K562 (cell line): ENCODE data around the gene NAGPA. TPM values are rescaled to one million over a fixed set of nuclear protein-coding genes. Genes with fewer than 3 reads are reported as not detected.

Experiments used
- ATAC-seq: fragments of 200-7000 bp; cut with Tn5 transposase; 3 replicates; pipeline ENCODE4 v1.9.1; 2020; ENCODE audit warnings: moderate library complexity
- BruUV-seq: library from RNA; stranded (reverse); fragments of 400-500 nt; replicated peaks from 2 replicates; lab custom pipeline; 2021; lab: Mats Ljungman, UMichigan
- CTCF ChIA-PET: fragments of 300-600 bp; formaldehyde crosslinking; extraction: SDS; loops from one replicate; lab custom pipeline; 2021; ENCODE audit warnings: low intra/inter-chr PET ratio; lab: Yijun Ruan, JAX
- POLR2A ChIA-PET: fragments of 300-600, 350-650 bp; sonication (Branson Sonifier 250); formaldehyde crosslinking; extraction: SDS; loops from one replicate; lab custom pipeline; 2021; ENCODE audit warnings: antibody characterized with exemption, inconsistent platforms; lab: Yijun Ruan, JAX
- DNase-seq, 4 experiments: peaks; one replicate each; pipeline versions ENCODE4 v3.0.0 to v3.0.0-alpha.2; 2011 to 2018; ENCODE audit warnings: low spot score in 3 of 4, mixed read lengths in 3 of 4; ENCODE audit errors: extremely low read depth in 1 of 4
- FAIRE-seq: peaks from 2 replicates; lab custom pipeline; 2011; peaks lifted over from hg19 to GRCh38; lab: Jason Lieb, UNC
- H2AFZ ChIP-seq: 2 replicates; pipeline ENCODE4 v1.6.0; 2011; ENCODE audit warnings: low read depth, low read length, control low read depth, inconsistent platforms
- H3K27ac ChIP-seq: fragments of 200-600 bp; 3 replicates; pipeline ENCODE4 v1.8.0; 2011; ENCODE audit warnings: low read depth, mild to moderate bottlenecking, control low read depth, inconsistent platforms, low read length, moderate library complexity, mixed read lengths; ENCODE audit errors: extremely low read depth
- H3K27me3 ChIP-seq, 2 experiments: fragments of 300-600 bp in 1 of 2; 2 replicates in 1 of 2; 3 replicates in 1 of 2; pipeline versions ENCODE4 v1.6.0 to v1.8.0; 2011; ENCODE audit warnings: inconsistent platforms in 2 of 2, low read length in 2 of 2, mild to moderate bottlenecking in 1 of 2, mixed read lengths in 1 of 2, moderate library complexity in 1 of 2; ENCODE audit not compliant: control insufficient read depth in 2 of 2, insufficient read depth in 2 of 2
- H3K36me3 ChIP-seq: fragments of 300-600 bp; 3 replicates; pipeline ENCODE4 v1.8.0; 2011; ENCODE audit warnings: mild to moderate bottlenecking, low read length, inconsistent platforms; ENCODE audit not compliant: control insufficient read depth, insufficient read depth
- H3K4me1 ChIP-seq, 2 experiments: fragments of 200-600 bp in 1 of 2; replicated peaks in 1 of 2; 2 replicates in 1 of 2; 3 replicates in 1 of 2; pipeline versions ENCODE4 v1.5.1 to v1.8.0; 2011; ENCODE audit warnings: inconsistent platforms in 2 of 2, low read length in 2 of 2, mild to moderate bottlenecking in 1 of 2, mixed read lengths in 1 of 2, moderate library complexity in 1 of 2; ENCODE audit not compliant: control insufficient read depth in 2 of 2, insufficient read depth in 2 of 2
- H3K4me2 ChIP-seq: 2 replicates; pipeline ENCODE4 v1.6.1; 2011; ENCODE audit warnings: low read length, control low read depth, inconsistent platforms, mixed read lengths; ENCODE audit not compliant: insufficient read depth
- H3K4me3 ChIP-seq: fragments of 200-600 bp; sonication (generic), shearing (Covaris generic); 2 replicates; pipeline ENCODE4 v1.5.1; 2016; ENCODE audit warnings: control low read depth, inconsistent platforms
- H3K79me2 ChIP-seq: fragments of 200-600 bp; 3 replicates; pipeline ENCODE4 v1.8.0; 2011; ENCODE audit warnings: low read length, inconsistent platforms; ENCODE audit not compliant: control insufficient read depth, insufficient read depth
- H3K9ac ChIP-seq, 2 experiments: 2 replicates each; pipeline versions ENCODE4 v1.6.0 to v1.6.1; 2011; ENCODE audit warnings: low read depth in 2 of 2, low read length in 2 of 2, control low read depth in 1 of 2, inconsistent platforms in 1 of 2, mild to moderate bottlenecking in 1 of 2, mixed read lengths in 1 of 2; ENCODE audit not compliant: insufficient read depth in 1 of 2
- H3K9me1 ChIP-seq: one replicate; pipeline ENCODE4 v1.6.0; 2011; ENCODE audit warnings: inconsistent platforms, mild to moderate bottlenecking, low read length, moderate library complexity; ENCODE audit not compliant: control insufficient read depth, insufficient read depth
- H3K9me3 ChIP-seq: replicated peaks from 2 replicates; pipeline ENCODE4 v1.5.1; 2011; ENCODE audit warnings: low read depth, low read length, inconsistent platforms; ENCODE audit not compliant: control insufficient read depth, insufficient read depth
- H4K20me1 ChIP-seq: replicated peaks from 2 replicates; pipeline ENCODE4 v1.6.1; 2011; ENCODE audit warnings: low read length, inconsistent platforms, mixed read lengths; ENCODE audit not compliant: control insufficient read depth, insufficient read depth
- KAT7 ChIP-seq: sonication (generic); formaldehyde crosslinking; IDR thresholded peaks from 2 replicates; pipeline ENCODE4 v1.8.0; 2022; ENCODE audit warnings: missing genetic modification reagents, mild to moderate bottlenecking, borderline replicate concordance
- SREBF1 ChIP-seq: fragments of 150-350 bp; IDR thresholded peaks from 2 replicates; pipeline ENCODE4 v1.6.1; 2014; ENCODE audit warnings: antibody characterized with exemption, low read depth, low read length, borderline replicate concordance
- ZBTB7A ChIP-seq: IDR thresholded peaks from 2 replicates; pipeline ENCODE4 v1.6.1; 2011; ENCODE audit warnings: low read depth, mild to moderate bottlenecking, low read length, moderate library complexity, borderline replicate concordance; ENCODE audit not compliant: control insufficient read depth
- ZNF12 ChIP-seq: sonication (generic); formaldehyde crosslinking; IDR thresholded peaks from 2 replicates; pipeline ENCODE4 v1.4.0; 2020; ENCODE audit warnings: mild to moderate bottlenecking, missing genetic modification reagents
- ZNF263 ChIP-seq: sonication (generic); formaldehyde crosslinking; IDR thresholded peaks from 2 replicates; pipeline ENCODE4 v1.8.0; 2022; ENCODE audit warnings: mild to moderate bottlenecking, missing genetic modification reagents, borderline replicate concordance
- ZNF644 ChIP-seq: fragments of 200-800 bp; sonication (Bioruptor generic); IDR thresholded peaks from 2 replicates; pipeline ENCODE4 v1.6.1; 2016; ENCODE audit warnings: low read depth, missing genetic modification characterization, missing compliant biosample characterization
- WGBS: fragments of 100-300 bp; shearing (Covaris generic); methylation state at CpG from one replicate; pipeline ENCODE4 v1.1.6; 2016; ENCODE audit warnings: low coverage, mixed read lengths; ENCODE audit not compliant: insufficient coverage; ENCODE audit errors: missing lambda C conversion rate; 5-methylcytosine and 5-hydroxymethylcytosine counted together
- in situ Hi-C: fragments of 300-500 bp; cut with MboI; formaldehyde crosslinking; loops from 4 replicates; pipeline ENCODE4 v1.15.0; 2018; ENCODE audit warnings: inconsistent platforms, mixed read lengths
- intact Hi-C: fragments of 100-400 bp; cut with micrococcal nuclease; formaldehyde crosslinking; loops from 2 replicates; pipeline ENCODE4 v1.14.2; 2022
- polyA plus RNA-seq, 8 experiments: library from polyadenylated mRNA; depleted of rRNA in 4 of 8; stranded (reverse) in 5 of 8; unstranded in 3 of 8; fragments of >200 nt; fragmentation: Nextera tagmentation in 2 of 8; fragmentation: Illumina TruSeq in 1 of 8; extraction: Ambion mirVana in 2 of 8; extraction: Trizol in 1 of 8; gene quantifications; 2 replicates each; pipeline versions ENCODE4 v1.2.1 to v1.2.3, GENCODE V29; 2011 to 2014; ENCODE audit warnings: inconsistent platforms in 1 of 8, missing spikeins in 1 of 8
- total RNA-seq, 7 experiments: library from RNA; depleted of rRNA in 6 of 7; stranded (reverse); fragments of >200 nt in 6 of 7; fragmentation: Illumina TruSeq in 2 of 7; extraction: Trizol in 2 of 7; gene quantifications; 2 replicates each; pipeline versions ENCODE4 v1.2.1 to v1.2.3, GENCODE V29; 2011 to 2021; ENCODE audit warnings: low replicate concordance in 1 of 7

NAGPA gene
- total and polyA plus RNA-seq, 9 of the 15 experiments (the other 6 are each of a cell fraction or from before 2014, with no cell fraction given), result 0.15 to 12.7 (median 4.6) TPM

GRCh38 chr16:5077304-5077703, 43.6 kb upstream of the NAGPA start:
- Histone ChIP-seq H3K4me2 (no peak overlapping the region), H3K79me2 (peaks cover 9% of the 10 kb centered on the region; the same call in 2 of the 3 replicates), H3K27me3 (no peaks in the 10 kb centered on the region)
- peak in 1 of 4 experiments; percentile 6 for DNase-seq
- ATAC-seq, result no peak
- TF ChIP-seq SREBF1 (no peak), KAT7 (no peak), ZNF12 (CRISPR knock-in tag) (no peak), ZNF263 (CRISPR knock-in tag) (no peak), ZNF644 (tag) (no peak), ZBTB7A (no peak)
- TF ChIP-seq, all 486 proteins: peak for 0
- Histone ChIP-seq H3K9me1 (no peaks in the 10 kb centered on the region), H3K9ac (no peak overlapping the region), H3K4me3 (no peak overlapping the region), H3K9me3 (no peaks in the 10 kb centered on the region), H3K4me1 (peaks cover 0 to 4% of the 10 kb centered on the region in 2 experiments; a peak in 1 of 5 replicates), H3K27ac (no peak overlapping the region), H2AFZ (no peak overlapping the region), H4K20me1 (no peaks in the 10 kb centered on the region), H3K36me3 (peaks cover 41% of the 10 kb centered on the region)
- no TSS peak for BruUV-seq
- ChIA-PET CTCF (no interaction called here), POLR2A (no interaction called here)
- no peak for FAIRE-seq
- WGBS, result 88% methylated on average over 7 of the region's 13 CpGs
- in situ Hi-C loops (no loop called here), intact Hi-C loops (no loop called here)
